ENCODE measurements around the gene ADGRA1.
"Not testable (repeated sequence)": the region's sequence is repeated elsewhere in the genome, so short reads cannot be mapped to it uniquely, and the experiment has no call there.

The ADGRA1 gene

DNA sequence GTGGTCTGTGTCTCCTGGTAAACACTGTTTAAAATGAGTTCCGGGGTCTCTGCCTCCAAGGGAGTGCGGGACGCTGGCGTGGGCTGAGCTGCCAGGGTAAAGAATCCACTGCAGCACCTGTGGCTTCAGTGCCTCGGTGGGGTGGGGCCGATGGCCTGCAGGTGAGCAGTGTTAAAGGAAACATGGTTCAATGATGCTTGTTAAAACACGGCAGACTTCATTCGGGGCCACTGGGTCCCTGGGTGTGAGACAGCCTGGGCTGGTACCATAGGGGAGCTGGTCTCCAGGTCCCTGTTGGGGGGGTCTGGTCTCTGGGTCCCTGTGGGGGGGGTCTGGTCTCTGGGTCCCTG, 47.4 kb downstream of the ADGRA1 start:
- TF ChIP-seq, protein P1, sequence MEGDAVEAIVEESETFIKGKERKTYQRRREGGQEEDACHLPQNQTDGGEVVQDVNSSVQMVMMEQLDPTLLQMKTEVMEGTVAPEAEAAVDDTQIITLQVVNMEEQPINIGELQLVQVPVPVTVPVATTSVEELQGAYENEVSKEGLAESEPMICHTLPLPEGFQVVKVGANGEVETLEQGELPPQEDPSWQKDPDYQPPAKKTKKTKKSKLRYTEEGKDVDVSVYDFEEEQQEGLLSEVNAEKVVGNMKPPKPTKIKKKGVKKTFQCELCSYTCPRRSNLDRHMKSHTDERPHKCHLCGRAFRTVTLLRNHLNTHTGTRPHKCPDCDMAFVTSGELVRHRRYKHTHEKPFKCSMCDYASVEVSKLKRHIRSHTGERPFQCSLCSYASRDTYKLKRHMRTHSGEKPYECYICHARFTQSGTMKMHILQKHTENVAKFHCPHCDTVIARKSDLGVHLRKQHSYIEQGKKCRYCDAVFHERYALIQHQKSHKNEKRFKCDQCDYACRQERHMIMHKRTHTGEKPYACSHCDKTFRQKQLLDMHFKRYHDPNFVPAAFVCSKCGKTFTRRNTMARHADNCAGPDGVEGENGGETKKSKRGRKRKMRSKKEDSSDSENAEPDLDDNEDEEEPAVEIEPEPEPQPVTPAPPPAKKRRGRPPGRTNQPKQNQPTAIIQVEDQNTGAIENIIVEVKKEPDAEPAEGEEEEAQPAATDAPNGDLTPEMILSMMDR (conservative IDR thresholded peaks at IDR 0.05; ENCODE audit: control insufficient read depth, insufficient read depth, low read depth, low read length): no peak
- no peak for DNase-seq (ENCODE audit: low read depth)
- no peak overlapping the region for H3K4me3 ChIP-seq (ENCODE audit: control insufficient read depth, low read depth, low read length)

DNA sequence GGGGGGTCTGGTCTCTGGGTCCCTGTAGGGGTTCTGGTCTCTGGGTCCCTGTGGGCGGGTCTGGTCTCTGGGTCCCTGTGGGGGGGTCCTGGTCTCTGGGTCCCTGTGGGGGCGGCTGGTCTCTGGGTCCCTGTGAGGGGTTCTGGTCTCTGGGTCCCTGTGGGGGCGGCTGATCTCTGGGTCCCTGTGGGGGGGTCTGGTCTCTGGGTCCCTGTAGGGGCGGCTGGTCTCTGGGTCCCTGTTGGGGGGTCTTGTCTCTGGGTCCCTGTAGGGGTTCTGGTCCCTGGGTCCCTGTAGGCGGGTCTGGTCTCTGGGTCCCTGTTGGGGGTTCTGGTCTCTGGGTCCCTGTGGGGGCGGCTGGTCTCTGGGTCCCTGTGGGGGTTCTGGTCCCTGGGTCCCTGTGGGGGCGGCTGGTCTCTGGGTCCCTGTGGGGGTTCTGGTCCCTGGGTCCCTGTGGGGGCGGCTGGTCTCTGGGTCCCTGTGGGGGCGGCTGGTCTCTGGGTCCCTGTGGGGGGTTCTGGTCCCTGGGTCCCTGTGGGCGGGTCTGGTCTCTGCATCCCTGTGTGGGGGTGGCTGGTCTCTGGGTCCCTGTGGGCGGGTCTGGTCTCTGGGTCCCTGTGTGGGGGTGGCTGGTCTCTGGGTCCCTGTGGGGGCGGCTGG, 49.9 kb downstream of the ADGRA1 start:
- DNase-seq (ENCODE audit: low read depth); H3K4me3 ChIP-seq (ENCODE audit: control insufficient read depth, low read depth, low read length): not testable (repeated sequence)

DNA sequence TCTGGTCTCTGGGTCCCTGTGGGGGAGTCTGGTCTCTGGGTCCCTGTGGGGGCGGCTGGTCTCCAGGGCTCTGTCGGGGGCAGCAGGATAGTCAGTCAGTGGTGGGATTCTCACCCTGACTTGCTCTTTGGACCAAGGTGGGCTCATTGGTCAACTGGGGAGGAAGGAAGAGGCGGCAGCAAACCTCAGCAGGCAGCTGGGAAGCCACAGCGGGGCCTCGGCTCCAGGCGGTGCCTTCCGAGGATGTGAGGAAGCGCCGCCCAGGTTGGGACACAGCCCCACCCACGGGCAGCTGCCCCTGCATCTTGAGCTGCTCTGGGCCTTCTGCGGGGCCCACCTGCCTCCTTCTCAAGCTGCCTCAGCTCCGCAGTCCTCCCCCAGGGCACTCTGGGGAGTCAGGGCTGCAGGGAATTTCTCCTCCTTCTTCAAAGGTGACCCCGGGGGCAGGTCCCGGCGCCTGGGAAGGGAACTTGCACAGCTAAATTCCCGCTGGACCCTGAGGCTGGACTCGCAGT, 51.9 kb downstream of the ADGRA1 start:
- H3K4me3 ChIP-seq (ENCODE audit: control insufficient read depth, low read depth, low read length): no peak overlapping the region
- TF ChIP-seq, protein P1 (conservative IDR thresholded peaks at IDR 0.05; ENCODE audit: control insufficient read depth, insufficient read depth, low read depth, low read length): no peak
- no peak for DNase-seq (ENCODE audit: low read depth)

DNA sequence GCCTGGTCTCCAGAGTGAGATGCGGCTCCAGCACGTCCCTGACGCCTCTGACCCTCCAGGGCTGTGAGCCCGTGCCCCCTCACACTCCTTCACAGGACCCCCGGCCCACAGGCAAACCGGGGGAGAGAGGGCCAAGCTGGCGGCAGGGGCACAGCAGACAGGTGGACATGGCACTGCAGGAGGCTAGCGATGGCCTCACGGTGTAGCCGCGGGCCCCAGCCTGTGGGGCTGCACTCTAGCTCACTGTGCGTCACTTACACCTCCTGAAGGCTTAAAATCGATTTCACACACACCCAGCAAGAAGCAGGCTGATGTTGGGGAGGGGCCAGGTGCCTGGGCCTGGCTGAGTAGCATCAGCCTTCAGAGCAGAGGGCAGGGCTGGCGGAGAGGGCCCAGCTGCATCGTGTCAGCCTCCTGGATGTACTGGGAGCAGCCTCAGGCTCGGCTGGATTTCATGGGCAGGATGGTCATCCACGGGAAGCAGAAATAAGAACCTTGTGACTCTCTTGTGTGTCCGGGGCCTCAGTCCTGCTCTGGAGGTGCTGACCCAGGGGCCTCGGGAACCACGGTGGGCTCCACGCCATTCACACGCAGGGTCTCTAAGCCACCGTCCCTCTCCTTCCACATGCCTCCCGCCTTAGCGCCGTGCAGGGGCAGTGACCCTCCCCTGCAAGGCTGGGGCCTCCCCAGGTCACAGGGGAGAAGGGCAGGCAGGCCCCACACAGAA, 52.9 kb downstream of the ADGRA1 start:
- no peak overlapping the region for H3K4me3 ChIP-seq (ENCODE audit: control insufficient read depth, low read depth, low read length)
- DNase-seq (ENCODE audit: low read depth): no peak
- TF ChIP-seq, protein P1 (conservative IDR thresholded peaks at IDR 0.05; ENCODE audit: control insufficient read depth, insufficient read depth, low read depth, low read length): no peak

DNA sequence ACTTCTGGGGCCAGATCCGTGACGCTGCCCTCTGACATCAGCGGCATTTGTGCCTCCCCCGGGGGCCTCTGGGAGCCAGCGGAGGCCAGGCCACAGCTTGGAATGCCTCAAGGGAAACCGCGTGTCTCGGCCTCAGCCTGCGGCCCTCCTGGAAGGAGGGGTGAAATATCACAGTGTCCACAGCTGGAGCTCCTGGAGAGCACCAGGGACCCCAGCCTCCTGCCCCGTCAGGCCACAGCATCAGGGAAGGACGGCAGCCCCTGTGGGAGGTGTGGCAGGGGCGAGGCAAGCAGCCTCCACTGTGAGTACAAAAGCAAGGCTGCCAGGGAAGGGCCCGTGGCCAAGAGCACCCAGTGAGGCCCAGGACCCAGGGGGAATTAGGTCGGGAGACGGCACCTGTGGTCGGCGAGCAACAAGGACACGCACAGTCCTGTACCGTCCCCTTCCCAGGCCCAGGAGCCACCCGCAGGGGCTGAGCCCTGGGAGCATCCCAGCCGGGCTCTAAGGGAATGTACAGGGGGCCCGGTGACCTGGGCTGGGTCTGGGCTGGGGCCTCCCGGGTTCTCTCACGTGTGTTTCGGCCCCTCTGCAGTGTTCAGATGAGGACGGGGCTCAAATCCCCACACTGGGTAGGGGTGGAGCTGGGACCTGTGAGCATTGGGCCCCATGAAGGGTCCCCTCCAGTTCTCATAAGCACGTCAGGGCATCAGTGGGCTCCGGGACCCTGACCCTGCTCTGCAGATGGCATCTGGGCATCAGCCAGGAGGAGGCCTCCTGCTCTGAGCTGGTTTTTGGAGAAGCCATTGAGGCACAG, 53.6 kb downstream of the ADGRA1 start:
- TF ChIP-seq, protein P1 (conservative IDR thresholded peaks at IDR 0.05; ENCODE audit: control insufficient read depth, insufficient read depth, low read depth, low read length): no peak
- DNase-seq (ENCODE audit: low read depth): no peak
- H3K4me3 ChIP-seq (ENCODE audit: control insufficient read depth, low read depth, low read length): no peak overlapping the region

DNA sequence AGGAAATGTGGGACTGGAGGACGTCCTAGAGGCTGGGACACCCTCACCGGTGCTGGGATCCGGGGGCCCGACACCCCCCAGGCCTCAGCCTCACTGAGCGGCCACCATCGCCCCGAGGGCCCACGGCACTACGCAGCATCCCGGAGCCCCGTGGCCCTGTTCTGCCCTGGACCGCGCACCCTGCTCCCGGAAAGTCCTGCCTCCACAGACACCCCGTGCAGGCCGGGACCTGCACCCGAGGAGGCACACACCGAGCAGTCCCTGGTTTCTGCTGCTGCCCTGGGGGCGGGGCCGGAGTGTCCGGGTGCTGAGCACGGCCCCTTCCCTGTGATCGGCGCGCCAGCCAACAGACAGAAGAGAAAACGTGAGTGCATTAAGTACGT, 54.2 kb downstream of the ADGRA1 start:
- no peak overlapping the region for H3K4me3 ChIP-seq (ENCODE audit: control insufficient read depth, low read depth, low read length)
- TF ChIP-seq, protein P1 (conservative IDR thresholded peaks at IDR 0.05; ENCODE audit: control insufficient read depth, insufficient read depth, low read depth, low read length): no peak
- no peak for DNase-seq (ENCODE audit: low read depth)
